ENCODE measurements around the gene MDC1.

MDC1 gene

DNA sequence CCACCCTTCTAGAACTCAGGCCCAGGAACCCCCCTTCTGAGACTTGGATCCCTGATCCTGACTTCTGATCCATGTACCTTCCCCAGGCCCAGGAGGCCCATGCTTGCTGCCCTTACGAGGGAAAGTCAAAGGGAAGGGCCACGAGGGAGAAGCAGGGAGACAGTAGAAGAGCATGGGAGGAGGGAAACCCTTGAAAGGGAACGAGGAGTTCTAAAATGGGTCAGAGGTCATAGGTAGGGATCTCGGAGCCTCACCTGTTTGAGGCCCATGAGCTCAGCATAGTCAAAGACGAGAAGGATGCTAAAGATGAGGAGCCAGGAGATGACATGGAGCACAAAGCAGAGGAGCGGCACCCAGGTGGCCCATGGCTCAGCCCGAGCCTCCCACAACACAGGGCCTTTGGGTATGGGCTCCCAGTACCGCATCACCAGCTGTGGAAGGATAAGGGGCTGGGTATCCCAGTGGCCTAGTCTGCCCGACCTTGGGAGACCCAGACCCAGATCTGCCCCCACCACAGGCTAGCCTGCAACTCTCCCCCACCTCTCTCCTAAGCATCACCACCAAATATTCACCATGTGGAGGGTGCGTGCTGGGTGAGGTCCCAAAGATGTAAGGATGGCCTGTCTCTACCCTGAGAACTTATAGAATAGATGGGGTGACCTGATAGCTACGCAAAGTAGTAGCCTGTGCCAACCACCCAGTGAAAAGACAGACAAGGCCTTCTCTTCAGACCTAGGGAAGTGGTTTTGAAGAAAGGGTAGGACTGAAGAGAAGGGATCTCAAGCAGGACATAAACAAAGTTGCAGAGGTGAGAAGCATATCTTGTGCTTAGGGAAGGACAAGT lies 27.8 kb downstream of the MDC1 start:
- DNase-seq (ENCODE audit: extremely low read depth, low read depth) = no peak
- TF ChIP-seq, protein P1, sequence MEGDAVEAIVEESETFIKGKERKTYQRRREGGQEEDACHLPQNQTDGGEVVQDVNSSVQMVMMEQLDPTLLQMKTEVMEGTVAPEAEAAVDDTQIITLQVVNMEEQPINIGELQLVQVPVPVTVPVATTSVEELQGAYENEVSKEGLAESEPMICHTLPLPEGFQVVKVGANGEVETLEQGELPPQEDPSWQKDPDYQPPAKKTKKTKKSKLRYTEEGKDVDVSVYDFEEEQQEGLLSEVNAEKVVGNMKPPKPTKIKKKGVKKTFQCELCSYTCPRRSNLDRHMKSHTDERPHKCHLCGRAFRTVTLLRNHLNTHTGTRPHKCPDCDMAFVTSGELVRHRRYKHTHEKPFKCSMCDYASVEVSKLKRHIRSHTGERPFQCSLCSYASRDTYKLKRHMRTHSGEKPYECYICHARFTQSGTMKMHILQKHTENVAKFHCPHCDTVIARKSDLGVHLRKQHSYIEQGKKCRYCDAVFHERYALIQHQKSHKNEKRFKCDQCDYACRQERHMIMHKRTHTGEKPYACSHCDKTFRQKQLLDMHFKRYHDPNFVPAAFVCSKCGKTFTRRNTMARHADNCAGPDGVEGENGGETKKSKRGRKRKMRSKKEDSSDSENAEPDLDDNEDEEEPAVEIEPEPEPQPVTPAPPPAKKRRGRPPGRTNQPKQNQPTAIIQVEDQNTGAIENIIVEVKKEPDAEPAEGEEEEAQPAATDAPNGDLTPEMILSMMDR (IDR thresholded peaks at IDR 0.05; ENCODE audit: low read depth, low read length) = no peak

DNA sequence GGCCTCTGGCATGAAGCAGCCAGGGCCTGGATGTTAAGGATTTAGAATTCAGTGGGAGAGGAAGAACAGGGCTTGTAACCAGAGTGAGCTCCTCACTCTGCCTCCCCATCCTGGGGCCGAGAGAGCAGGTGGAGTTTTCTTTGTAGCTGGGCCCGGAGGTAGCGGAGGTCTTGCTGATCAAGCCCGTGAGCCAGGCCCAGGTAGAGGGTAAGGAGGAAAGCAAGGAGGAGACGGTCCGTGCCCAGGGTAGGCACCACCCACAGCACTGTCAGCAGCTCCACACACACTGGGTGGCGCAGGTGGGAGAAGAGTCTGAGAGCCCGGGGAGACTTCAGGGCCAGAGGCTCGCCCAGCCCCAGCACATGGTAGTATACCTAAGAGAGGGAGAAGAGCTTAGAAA lies 28.5 kb downstream of the MDC1 start:
- TF ChIP-seq, protein P1 (IDR thresholded peaks at IDR 0.05; ENCODE audit: low read depth, low read length) = no peak
- no peak for DNase-seq (ENCODE audit: extremely low read depth, low read depth)

DNA sequence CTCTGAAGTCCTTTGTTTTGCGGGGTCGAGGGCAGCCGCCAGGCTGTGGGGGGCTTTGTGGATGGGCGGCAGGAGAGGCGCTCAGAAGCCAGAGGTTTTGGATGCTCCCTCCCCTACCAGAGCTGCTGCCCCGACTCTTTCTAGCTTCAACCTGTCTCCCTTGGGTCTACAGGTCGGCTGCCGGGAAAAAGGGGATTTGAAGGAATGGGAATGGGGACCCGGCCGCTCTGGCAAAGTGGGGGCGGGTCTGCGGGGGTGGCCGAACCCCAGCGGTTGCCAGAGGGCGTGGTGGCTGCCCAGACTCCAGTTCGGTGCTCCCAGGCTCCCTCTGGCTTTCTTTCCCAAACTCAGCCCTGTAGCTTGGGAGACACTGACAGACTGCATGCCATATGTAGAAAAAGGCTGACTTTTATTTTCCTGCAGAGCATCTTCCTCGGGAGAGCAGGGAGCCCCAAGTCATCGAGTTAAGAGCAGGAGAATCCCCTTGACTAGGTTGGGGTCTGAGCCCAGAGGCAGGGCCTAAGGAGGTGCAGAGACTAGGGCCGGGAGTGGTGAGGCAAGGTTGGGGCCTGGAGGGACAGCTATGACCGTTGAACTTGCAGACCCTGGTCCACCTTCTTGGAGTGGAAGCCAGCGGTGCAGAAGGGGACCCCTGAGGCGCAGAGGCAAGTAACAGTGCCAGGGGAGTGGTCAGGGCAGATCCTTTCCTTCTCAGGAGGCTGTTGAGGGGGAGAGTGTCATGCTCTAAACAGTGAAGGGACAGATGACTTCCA lies 29.2 kb downstream of the MDC1 start:
- DNase-seq (ENCODE audit: extremely low read depth, low read depth) = no peak

DNA sequence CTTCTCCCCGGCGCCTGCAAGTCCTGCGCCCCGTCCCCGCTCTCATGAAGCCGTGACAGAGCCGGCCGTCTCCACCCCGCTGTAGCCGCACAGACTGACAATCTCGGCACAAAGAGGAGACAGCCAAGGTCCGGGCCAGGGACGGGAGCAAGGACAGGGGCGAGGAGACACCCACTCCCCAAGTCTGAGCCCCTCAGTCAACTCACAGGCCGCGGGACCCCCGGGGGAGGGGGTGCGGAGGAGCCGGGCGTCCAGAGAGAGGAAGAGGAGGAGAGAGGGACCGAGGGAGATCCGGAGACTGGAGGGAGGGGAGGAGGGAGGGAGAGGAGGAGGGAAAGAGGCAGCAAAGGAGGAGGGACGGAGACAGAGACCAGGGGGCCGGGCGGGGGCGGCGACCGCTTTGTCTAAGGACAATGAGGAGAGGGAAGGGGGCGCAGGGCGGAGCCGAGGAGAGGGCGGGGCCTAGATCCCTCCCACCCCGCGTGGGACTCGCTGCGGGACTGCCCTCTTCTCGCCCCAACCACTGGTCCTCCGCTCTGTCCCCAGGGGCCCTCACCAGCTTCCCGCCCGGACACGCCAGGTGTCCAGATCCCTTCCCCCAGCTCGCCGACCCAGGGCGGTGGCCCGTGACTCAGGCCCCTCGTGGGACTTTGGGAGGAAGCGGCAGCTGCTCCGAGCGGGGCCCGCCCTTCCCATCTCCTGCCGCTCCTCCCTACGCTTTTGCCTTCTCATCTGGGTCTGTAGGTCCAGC lies 30.0 kb downstream of the MDC1 start:
- TF ChIP-seq, protein P1 (IDR thresholded peaks at IDR 0.05; ENCODE audit: low read depth, low read length) = no peak

More for the DNA sequence above, 29.2 kb downstream of the MDC1 start:
- TF ChIP-seq, protein P1 (IDR thresholded peaks at IDR 0.05; ENCODE audit: low read depth, low read length) = peak; percentile 44

DNA sequence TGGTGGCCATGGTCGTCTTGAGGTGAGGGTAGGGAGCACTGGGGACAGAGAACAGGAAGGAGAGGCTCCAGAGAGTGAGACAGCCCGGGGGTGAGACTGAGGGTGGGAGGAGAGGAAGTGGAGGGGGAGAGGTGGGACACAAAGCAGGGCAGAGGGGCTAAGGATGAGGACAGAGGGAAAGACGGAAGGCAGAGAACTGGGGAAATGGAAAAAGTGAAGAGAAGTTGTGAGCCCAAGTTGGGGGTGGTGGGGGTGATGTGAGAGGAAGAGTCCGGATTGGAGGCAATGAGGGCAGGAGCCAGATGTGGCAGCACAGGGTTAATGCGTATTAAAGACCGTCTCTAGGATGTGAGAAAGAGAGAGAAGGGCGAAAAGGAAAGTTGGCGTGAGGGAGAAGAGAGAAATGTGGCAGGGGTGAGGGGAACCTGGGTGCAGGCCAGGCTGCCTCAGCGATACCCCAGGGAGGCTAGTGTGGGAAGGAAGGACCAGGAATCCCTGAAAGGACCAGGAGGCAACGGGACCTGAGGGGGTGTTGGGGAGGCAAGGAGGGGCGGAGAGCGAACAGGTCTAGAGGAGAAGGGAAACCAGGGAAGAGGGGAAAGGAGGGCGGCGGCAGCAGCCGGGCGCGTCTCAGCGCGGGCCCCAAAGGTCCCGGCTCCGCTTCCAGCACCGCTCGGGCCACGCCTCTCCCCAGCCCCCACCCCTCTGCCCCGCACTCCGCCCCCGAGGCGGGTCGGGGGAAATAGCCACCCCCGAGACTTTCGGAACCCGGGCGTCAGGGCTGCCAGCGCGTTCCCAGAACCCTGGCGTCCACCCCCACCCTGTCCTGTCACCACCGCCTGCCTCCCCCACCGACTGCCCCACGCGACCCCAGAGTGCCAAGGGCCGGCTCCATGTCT lies 30.8 kb downstream of the MDC1 start, which contains the start of gene PPP1R18:
Gene PPP1R18 (minus strand): TSS at position 637 of the 899 bp plus-strand sequence. CDS start 627 bp downstream, at position 10.
- TF ChIP-seq, protein P1 (IDR thresholded peaks at IDR 0.05; ENCODE audit: low read depth, low read length) = no peak
- no peak for DNase-seq (ENCODE audit: extremely low read depth, low read depth)

More for the DNA sequence above, 30.0 kb downstream of the MDC1 start:
- peak; percentile 95 for DNase-seq (ENCODE audit: extremely low read depth, low read depth)

DNA sequence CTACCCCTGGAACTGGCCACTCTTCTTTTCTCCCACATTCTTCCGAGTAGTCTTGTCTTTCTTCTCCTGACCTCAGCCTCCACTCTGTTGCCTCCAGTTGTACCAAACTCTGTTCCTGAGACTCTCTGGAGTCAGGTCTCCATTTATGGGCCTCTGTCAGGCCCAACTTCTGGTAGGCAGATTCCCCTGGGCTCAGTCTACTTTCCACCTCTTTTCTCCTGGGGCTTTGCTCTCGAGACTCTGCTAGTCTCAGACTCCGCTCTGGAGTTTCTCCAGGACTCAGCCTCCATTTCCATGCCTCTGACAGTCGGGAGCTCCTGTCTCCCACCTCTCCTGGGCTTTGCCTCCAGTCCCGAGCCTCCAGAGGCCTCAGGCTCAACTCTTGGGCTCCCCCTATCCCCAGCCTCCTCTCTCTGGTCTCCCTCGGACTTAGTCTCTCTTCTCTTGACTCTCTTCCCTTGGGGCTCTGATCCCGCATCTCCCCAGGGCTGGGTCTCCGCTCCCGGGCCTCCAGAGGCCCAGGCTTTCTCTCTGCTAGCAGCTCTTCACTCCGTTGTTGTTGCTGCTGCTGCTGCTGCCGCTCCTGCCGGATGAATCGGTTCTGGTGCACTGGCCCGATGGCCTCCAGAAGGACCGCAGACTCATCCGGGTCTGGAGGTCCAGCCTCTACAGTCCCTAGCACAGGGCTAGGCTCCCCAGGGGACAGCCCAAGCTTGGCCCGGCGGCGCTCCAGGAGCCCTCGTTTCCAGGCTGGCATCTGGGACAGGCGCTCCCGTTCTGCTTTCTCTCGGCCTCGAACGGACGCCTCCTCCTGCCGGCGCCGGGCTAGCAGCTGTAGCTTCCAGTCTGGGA lies 31.7 kb downstream of the MDC1 start:
- TF ChIP-seq, protein P1 (IDR thresholded peaks at IDR 0.05; ENCODE audit: low read depth, low read length) = peak; percentile 21

More for the DNA sequence above, 31.7 kb downstream of the MDC1 start:
- DNase-seq (ENCODE audit: extremely low read depth, low read depth) = no peak
